Trophoblast cell (in vitro differentiated cells and primary cell): ENCODE data around the gene SEMA6D.

Source experiments
- DNase-seq, 2 donors: peaks; one replicate each; pipeline ENCODE4 v3.0.0-alpha.2; 2016
- H2AFZ ChIP-seq: 2 replicates; pipeline ENCODE4 v1.6.1; 2013; ENCODE audit warnings: low read length, moderate library complexity, mild to moderate bottlenecking; ENCODE audit not compliant: insufficient read depth, poor library complexity
- H2AK5ac ChIP-seq: 2 replicates; pipeline ENCODE4 v1.6.1; 2013; ENCODE audit warnings: mild to moderate bottlenecking, low read length
- H2BK120ac ChIP-seq: 2 replicates; pipeline ENCODE4 v1.6.1; 2013; ENCODE audit warnings: low read length, mild to moderate bottlenecking, moderate library complexity; ENCODE audit not compliant: insufficient read depth, poor library complexity
- H2BK12ac ChIP-seq: 2 replicates; pipeline ENCODE4 v1.6.1; 2013; ENCODE audit warnings: mild to moderate bottlenecking, low read length, moderate library complexity
- H2BK5ac ChIP-seq: 2 replicates; pipeline ENCODE4 v1.6.1; 2013; ENCODE audit warnings: low read length, low read depth, moderate library complexity, mild to moderate bottlenecking; ENCODE audit not compliant: poor library complexity
- H3K14ac ChIP-seq: 2 replicates; pipeline ENCODE4 v1.6.1; 2013; ENCODE audit warnings: mild to moderate bottlenecking, low read length
- H3K18ac ChIP-seq: 2 replicates; pipeline ENCODE4 v1.6.1; 2013; ENCODE audit warnings: mild to moderate bottlenecking, low read length
- H3K23ac ChIP-seq: 2 replicates; pipeline ENCODE4 v1.6.1; 2013; ENCODE audit warnings: low read length
- H3K27ac ChIP-seq: 2 replicates; pipeline ENCODE4 v1.5.1; 2013; ENCODE audit warnings: low read depth, mild to moderate bottlenecking, inconsistent platforms, low read length, moderate library complexity
- H3K27me3 ChIP-seq: 2 replicates; pipeline ENCODE4 v1.6.1; 2013; ENCODE audit warnings: inconsistent platforms, mild to moderate bottlenecking, low read length, moderate library complexity; ENCODE audit not compliant: insufficient read depth
- H3K36me3 ChIP-seq, 2 experiments: 1 replicate in 1 of 2; 2 replicates in 1 of 2; pipeline ENCODE4 v1.6.1; 2013; ENCODE audit warnings: low read length in 2 of 2, mild to moderate bottlenecking in 2 of 2, moderate library complexity in 1 of 2; ENCODE audit not compliant: insufficient read depth in 2 of 2, control insufficient read depth in 1 of 2
- H3K4ac ChIP-seq: 2 replicates; pipeline ENCODE4 v1.6.1; 2013; ENCODE audit warnings: low read depth, mild to moderate bottlenecking, low read length, moderate library complexity
- H3K4me1 ChIP-seq, 2 experiments: 1 replicate in 1 of 2; 2 replicates in 1 of 2; pipeline ENCODE4 v1.6.1; 2013; ENCODE audit warnings: low read length in 2 of 2, mild to moderate bottlenecking in 2 of 2, moderate library complexity in 1 of 2; ENCODE audit not compliant: insufficient read depth in 2 of 2, control insufficient read depth in 1 of 2
- H3K4me2 ChIP-seq: 2 replicates; pipeline ENCODE4 v1.6.1; 2013; ENCODE audit warnings: inconsistent platforms, mild to moderate bottlenecking, low read length, moderate library complexity
- H3K4me3 ChIP-seq: 2 replicates; pipeline ENCODE4 v1.5.1; 2013; ENCODE audit warnings: mild to moderate bottlenecking, low read depth, low read length, inconsistent platforms
- H3K79me1 ChIP-seq: one replicate; pipeline ENCODE4 v1.6.1; 2013; ENCODE audit warnings: low read length
- H3K79me2 ChIP-seq: 2 replicates; pipeline ENCODE4 v1.6.1; 2013; ENCODE audit warnings: low read length, mild to moderate bottlenecking; ENCODE audit not compliant: control insufficient read depth, insufficient read depth, poor library complexity
- H3K9ac ChIP-seq: 2 replicates; pipeline ENCODE4 v1.6.1; 2013; ENCODE audit warnings: mild to moderate bottlenecking, low read length
- H3K9me3 ChIP-seq: 2 replicates; pipeline ENCODE4 v1.6.1; 2013; ENCODE audit warnings: low read depth, mild to moderate bottlenecking, control low read depth, inconsistent platforms, low read length; ENCODE audit not compliant: insufficient read depth
- H4K12ac ChIP-seq: 2 replicates; pipeline ENCODE4 v1.6.1; 2013; ENCODE audit warnings: low read depth, mild to moderate bottlenecking, low read length, moderate library complexity
- H4K8ac ChIP-seq: 2 replicates; pipeline ENCODE4 v1.6.1; 2013; ENCODE audit warnings: low read depth, mild to moderate bottlenecking, low read length, moderate library complexity
- H4K91ac ChIP-seq: one replicate; pipeline ENCODE4 v1.6.1; 2013; ENCODE audit warnings: low read depth, mild to moderate bottlenecking, low read length, moderate library complexity
- WGBS: extraction: QIAGEN DNeasy Blood & Tissue Kit; methylation state at CpG from one replicate; pipeline ENCODE4 v1.1.7; 2013; ENCODE audit warnings: missing lambda C conversion rate; ENCODE audit not compliant: insufficient read length, insufficient coverage; ENCODE audit errors: extremely low coverage; 5-methylcytosine and 5-hydroxymethylcytosine counted together

Gene SEMA6D

GRCh38 chr15:47784820-47785219, 67.5 kb downstream of the SEMA6D start:
- Histone ChIP-seq H3K4me3 (no peak overlapping the region), H3K23ac (no peak overlapping the region), H3K4me1 (peaks cover 0 to 7% of the 10 kb centered on the region in 2 experiments), H2AK5ac (no peak overlapping the region), H4K12ac (no peak overlapping the region), H2AFZ (no peak overlapping the region), H4K91ac (no peak overlapping the region), H3K9ac (no peak overlapping the region), H2BK120ac (no peak overlapping the region), H2BK12ac (no peak overlapping the region), H2BK5ac (no peak overlapping the region), H3K9me3 (no peaks in the 10 kb centered on the region), H3K27me3 (no peaks in the 10 kb centered on the region), H3K79me1 (no peaks in the 10 kb centered on the region), H4K8ac (no peak overlapping the region), H3K27ac (no peak overlapping the region), H3K18ac (no peak overlapping the region), H3K79me2 (no peaks in the 10 kb centered on the region), H3K36me3 (no peaks in the 10 kb centered on the region), H3K14ac (no peak overlapping the region), H3K4me2 (no peak overlapping the region), H3K4ac (no peak overlapping the region)
- DNase-seq, result no peak

DNA sequence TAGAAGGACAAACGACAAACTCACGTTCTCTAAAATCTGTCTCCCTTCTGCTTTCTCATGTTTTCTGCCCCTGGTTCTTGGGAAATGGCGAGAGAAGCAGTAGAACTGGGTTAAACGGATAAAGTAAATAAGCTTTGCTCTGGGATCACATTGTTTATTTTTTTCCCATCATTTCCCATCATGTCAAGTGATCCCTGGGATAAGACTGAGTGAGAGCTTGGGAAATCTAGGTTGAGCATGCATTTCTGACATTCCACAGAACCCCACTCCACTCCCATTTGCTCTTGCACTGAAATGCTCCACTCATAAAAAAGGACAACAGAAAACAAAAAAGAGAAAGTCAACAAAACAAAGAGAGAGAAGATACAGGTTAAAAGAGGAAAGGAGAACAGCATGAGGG, 69.1 kb downstream of the SEMA6D start:
- Histone ChIP-seq H3K27me3 (no peaks in the 10 kb centered on the region), H3K4ac (no peak overlapping the region), H4K12ac (no peak overlapping the region), H4K8ac (no peak overlapping the region), H3K23ac (no peak overlapping the region), H3K79me1 (no peaks in the 10 kb centered on the region), H3K27ac (no peak overlapping the region), H2AK5ac (no peak overlapping the region), H2BK12ac (no peak overlapping the region), H2BK120ac (no peak overlapping the region), H3K9me3 (no peaks in the 10 kb centered on the region), H4K91ac (no peak overlapping the region), H2BK5ac (no peak overlapping the region), H3K4me1 (peaks cover 0 to 5% of the 10 kb centered on the region in 2 experiments), H3K18ac (no peak overlapping the region), H3K36me3 (no peaks in the 10 kb centered on the region), H3K4me3 (no peak overlapping the region), H3K4me2 (no peak overlapping the region), H3K9ac (no peak overlapping the region), H3K14ac (no peak overlapping the region), H3K79me2 (no peaks in the 10 kb centered on the region), H2AFZ (no peak overlapping the region)
- DNase-seq, result no peak
- WGBS, result no CpG with 5 or more reads among the region's 4 CpGs

DNA sequence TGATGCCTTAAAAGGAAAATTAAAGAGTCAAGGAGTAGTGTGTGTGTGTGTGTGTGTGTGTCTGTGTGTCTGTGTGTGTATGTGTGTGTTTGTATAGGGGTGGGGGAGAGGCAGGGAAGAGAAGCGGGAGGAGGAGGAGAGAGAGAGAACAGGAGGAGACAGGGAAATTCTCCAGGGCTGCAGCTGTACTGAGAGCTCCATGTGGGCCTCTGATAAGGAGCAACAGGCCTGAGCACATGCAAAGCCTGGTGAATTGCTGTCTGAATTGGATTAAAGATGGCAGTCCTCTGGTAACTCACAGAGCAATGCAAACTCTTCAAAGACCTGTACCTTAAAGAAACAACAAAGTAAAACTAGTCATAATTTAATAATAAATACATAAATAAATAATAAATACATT, 70.6 kb downstream of the SEMA6D start:
- no peak overlapping the region for H2BK5ac ChIP-seq
- no peak overlapping the region for H2BK12ac ChIP-seq
- no peak overlapping the region for H4K91ac ChIP-seq
- no peaks in the 10 kb centered on the region for H3K36me3 ChIP-seq
- no CpG with 5 or more reads among the region's 1 CpG for WGBS
- H2BK120ac ChIP-seq, result no peak overlapping the region
- no peak overlapping the region for H2AFZ ChIP-seq
- no peak overlapping the region for H3K27ac ChIP-seq
- no peak for DNase-seq
- no peak overlapping the region for H3K4me2 ChIP-seq
- no peak overlapping the region for H4K8ac ChIP-seq
- H3K27me3 ChIP-seq, result no peaks in the 10 kb centered on the region
- peaks cover 0 to 5% of the 10 kb centered on the region in 2 experiments for H3K4me1 ChIP-seq
- H3K4me3 ChIP-seq, result no peak overlapping the region
- no peaks in the 10 kb centered on the region for H3K79me1 ChIP-seq
- H3K18ac ChIP-seq, result no peak overlapping the region
- H3K23ac ChIP-seq, result no peak overlapping the region
- H3K9me3 ChIP-seq, result no peaks in the 10 kb centered on the region
- H4K12ac ChIP-seq, result no peak overlapping the region
- H2AK5ac ChIP-seq, result no peak overlapping the region
- no peak overlapping the region for H3K14ac ChIP-seq
- H3K79me2 ChIP-seq, result no peaks in the 10 kb centered on the region
- H3K4ac ChIP-seq, result no peak overlapping the region
- no peak overlapping the region for H3K9ac ChIP-seq

DNA sequence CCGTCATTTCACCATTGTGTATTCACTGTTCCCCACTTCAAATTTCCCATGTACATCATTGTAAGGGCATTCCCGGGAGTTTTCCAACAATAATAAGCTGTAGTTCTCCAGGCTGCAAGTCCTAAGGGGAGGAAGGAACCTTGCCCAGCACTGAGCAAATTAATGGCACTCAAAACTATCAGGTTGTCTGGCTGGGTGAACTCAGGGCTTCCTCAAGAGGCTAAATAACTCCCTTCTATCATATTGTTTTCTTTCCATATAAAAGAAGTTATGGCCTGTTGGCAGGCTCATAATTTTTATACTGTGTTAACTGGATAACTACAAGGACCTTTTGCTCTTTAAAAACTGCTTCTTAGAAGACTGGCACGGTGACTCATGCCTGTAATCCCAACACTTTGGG, 71.4 kb downstream of the SEMA6D start:
- H4K12ac ChIP-seq, result no peak overlapping the region
- H3K4ac ChIP-seq, result no peak overlapping the region
- no peak for DNase-seq
- no peaks in the 10 kb centered on the region for H3K79me1 ChIP-seq
- no peak overlapping the region for H3K27ac ChIP-seq
- H4K8ac ChIP-seq, result no peak overlapping the region
- no peak overlapping the region for H2BK5ac ChIP-seq
- peaks cover 0 to 5% of the 10 kb centered on the region in 2 experiments for H3K4me1 ChIP-seq
- H3K23ac ChIP-seq, result no peak overlapping the region
- no peak overlapping the region for H3K4me2 ChIP-seq
- WGBS, result no CpG with 5 or more reads among the region's 3 CpGs
- no peak overlapping the region for H4K91ac ChIP-seq
- H3K4me3 ChIP-seq, result no peak overlapping the region
- no peaks in the 10 kb centered on the region for H3K27me3 ChIP-seq
- H3K18ac ChIP-seq, result no peak overlapping the region
- no peak overlapping the region for H3K9ac ChIP-seq
- H2BK120ac ChIP-seq, result no peak overlapping the region
- no peak overlapping the region for H2AFZ ChIP-seq
- no peak overlapping the region for H2AK5ac ChIP-seq
- H3K14ac ChIP-seq, result no peak overlapping the region
- H2BK12ac ChIP-seq, result no peak overlapping the region
- H3K9me3 ChIP-seq, result no peaks in the 10 kb centered on the region
- H3K36me3 ChIP-seq, result no peaks in the 10 kb centered on the region
- no peaks in the 10 kb centered on the region for H3K79me2 ChIP-seq
